ENCODE results near the gene TTC3. TPM values are rescaled to one million over a fixed set of nuclear protein-coding genes. Genes with fewer than 3 reads are reported as not detected.
"Not testable (repeated sequence)": the region's sequence is repeated elsewhere in the genome, so short reads cannot be mapped to it uniquely, and the experiment has no call there.

Gene TTC3
- total RNA-seq, 2 experiments from 2014 or later: 53.7 to 53.8 TPM

DNA sequence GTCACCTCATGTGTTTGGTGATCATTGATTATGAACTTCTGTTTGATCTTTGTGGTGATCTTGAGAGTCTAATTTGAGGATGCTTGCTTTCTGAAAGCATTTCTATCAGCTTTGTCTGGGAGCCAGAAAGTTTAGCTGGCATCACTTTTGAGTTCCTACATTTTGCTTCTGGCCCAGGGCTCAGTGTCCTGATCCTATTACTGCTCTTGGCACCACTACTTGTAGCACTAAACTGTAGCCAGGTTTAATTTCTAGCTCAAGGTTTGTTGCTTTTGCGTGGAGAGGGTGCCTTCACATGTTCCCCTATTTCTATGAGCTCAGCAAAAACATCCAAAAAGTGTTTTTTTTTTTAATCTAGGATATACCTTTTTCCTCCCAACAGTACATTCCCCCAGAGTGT, 9.3 kb downstream of the TTC3 start:
- Mint-ChIP-seq H3K36me3 (ENCODE audit: low read depth) (peaks cover 8% of the 10 kb centered on the region), H3K9me3 (no peaks in the 10 kb centered on the region), H3K4me1 (ENCODE audit: low read depth) (peaks cover 37% of the 10 kb centered on the region), H3K27ac (no peak overlapping the region), H3K27me3 (ENCODE audit: low read depth) (no peaks in the 10 kb centered on the region), H3K4me3 (no peak overlapping the region)
- no peak for DNase-seq
- intact Hi-C loops (cut with micrococcal nuclease): no loop called here
- CTCF ChIA-PET: interaction anchor here (0.5 to 0.9 kb wide), 4 partner anchors 11 to 261 kb away, joined by 3 read pairs; no protein-coding TSS in a partner anchor

DNA sequence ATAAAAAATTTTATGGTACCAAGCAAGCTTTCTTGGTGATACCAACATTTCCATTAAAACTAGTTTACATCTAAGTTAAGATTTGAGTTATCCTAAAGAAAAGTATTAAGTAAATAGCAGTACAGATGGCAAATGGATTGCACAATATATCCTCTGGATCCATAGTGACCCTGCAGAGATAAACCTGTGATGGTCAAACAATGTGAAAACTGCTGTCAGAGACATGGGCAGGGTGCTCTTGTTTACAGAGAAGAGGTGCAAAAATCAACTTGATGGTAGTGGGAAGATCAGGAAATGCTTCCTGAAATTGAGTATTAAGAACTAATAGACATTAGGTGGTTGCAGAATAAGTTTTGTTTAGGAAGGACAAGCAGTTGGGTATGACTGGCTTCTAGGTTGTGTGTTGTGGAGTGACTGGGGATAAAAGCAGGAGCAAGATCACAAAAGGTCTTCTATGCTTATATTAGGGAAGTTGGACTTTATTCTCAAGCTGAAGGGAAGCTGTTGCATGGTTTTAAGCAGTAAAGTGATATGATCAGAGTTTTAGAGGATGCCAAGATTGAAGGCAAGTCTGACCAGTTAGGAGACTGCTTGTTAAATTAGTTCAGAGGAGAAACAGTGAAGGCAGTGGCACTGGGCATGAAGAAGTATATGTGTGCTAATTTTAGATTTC, 9.9 kb downstream of the TTC3 start:
- Mint-ChIP-seq H3K4me1 (ENCODE audit: low read depth) (peaks cover 31% of the 10 kb centered on the region), H3K4me3 (no peak overlapping the region), H3K9me3 (no peaks in the 10 kb centered on the region), H3K36me3 (ENCODE audit: low read depth) (peaks cover 8% of the 10 kb centered on the region), H3K27ac (no peak overlapping the region), H3K27me3 (ENCODE audit: low read depth) (no peaks in the 10 kb centered on the region)
- intact Hi-C loops (cut with micrococcal nuclease): no loop called here
- no peak for DNase-seq
- CTCF ChIA-PET: interaction anchor here (0.8 to 0.9 kb wide), 2 partner anchors 12 to 219 kb away, joined by 3 read pairs; no protein-coding TSS in a partner anchor

DNA sequence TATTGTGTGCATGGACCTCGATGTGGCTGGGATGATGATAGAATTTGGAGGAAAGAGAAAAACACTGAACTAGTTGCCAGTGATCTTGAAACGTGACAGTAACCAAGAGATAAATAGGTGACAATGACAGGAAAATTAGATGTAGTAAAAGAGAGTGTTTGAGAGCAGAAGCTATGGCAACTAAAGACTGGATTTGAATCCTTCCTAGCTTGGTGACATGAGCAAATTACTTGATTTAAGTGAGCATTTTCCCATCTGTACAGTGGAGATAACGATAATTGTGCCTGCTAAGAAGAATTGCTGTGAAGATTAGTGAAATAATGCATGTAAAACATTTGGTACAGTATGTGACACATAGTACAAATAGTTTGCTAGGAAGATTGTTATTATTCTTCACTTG, 12.7 kb downstream of the TTC3 start:
- Mint-ChIP-seq H3K27me3 (ENCODE audit: low read depth) (no peaks in the 10 kb centered on the region), H3K36me3 (ENCODE audit: low read depth) (peaks cover 16% of the 10 kb centered on the region), H3K4me3 (no peak overlapping the region), H3K9me3 (no peaks in the 10 kb centered on the region), H3K27ac (no peak overlapping the region), H3K4me1 (ENCODE audit: low read depth) (peaks cover 16% of the 10 kb centered on the region)
- intact Hi-C loops (cut with micrococcal nuclease): loop anchor here (2.0 kb wide), 1 partner anchor 13 kb away; the partner anchor contains the start of genes PIGP and TTC3
- DNase-seq: no peak
- CTCF ChIA-PET: no interaction called here

DNA sequence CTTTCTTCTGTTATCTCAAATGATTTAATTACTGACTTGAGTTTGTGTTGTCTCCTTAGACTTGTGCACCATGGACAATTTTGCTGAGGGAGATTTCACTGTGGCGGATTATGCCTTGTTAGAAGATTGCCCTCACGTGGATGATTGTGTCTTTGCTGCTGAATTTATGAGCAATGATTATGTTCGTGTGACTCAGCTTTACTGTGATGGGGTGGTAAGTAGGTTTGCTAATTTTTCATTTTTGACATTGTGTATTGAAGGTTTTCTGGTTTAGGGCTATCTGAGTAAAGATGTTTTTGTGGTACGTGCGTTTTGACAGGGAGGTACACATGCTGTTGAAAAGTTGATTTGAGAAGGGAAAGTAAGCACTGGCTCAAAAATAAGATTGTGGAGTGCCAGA, 14.1 kb downstream of the TTC3 start:
- CTCF ChIA-PET: interaction anchor here (1.1 kb wide), 1 partner anchor 97 kb away, joined by 3 read pairs; no protein-coding TSS in a partner anchor
- H3K4me3 Mint-ChIP-seq: no peak overlapping the region
- peak; percentile 17 for DNase-seq

DNA sequence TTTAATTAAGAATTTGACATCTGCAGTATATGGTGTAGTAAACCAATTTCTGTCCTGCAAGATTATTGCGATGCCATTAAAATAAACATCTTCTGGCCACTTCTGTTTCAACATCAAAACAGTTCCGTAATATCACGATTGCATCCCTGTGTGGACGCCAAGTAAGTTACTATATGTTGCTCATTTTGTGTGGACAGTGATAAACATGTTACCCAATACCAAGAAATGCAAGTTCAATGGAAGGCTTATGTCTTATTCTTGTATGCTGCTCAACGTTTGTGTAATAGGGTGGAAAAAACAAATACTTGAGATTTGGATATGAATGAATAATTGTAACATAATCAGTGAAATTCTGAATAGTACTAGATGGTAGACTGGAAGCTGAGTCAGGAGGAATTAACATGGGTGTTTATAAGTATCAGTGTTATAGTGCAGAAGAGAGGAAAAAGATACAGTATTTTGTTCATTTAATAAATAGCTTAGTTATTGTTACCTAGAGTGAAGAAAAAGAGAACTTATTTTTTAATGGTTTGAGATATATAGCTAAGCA, 15.2 kb downstream of the TTC3 start:
- H3K27me3 Mint-ChIP-seq (ENCODE audit: low read depth): no peaks in the 10 kb centered on the region
- intact Hi-C loops (cut with micrococcal nuclease): no loop called here
- DNase-seq: no peak
- H3K4me1 Mint-ChIP-seq (ENCODE audit: low read depth): peaks cover 5% of the 10 kb centered on the region
- H3K27ac Mint-ChIP-seq: no peak overlapping the region
- CTCF ChIA-PET: no interaction called here
- H3K4me3 Mint-ChIP-seq: no peak overlapping the region
- H3K9me3 Mint-ChIP-seq: no peaks in the 10 kb centered on the region
- peaks cover 15% of the 10 kb centered on the region for H3K36me3 Mint-ChIP-seq (ENCODE audit: low read depth)

More for the DNA sequence above, 14.1 kb downstream of the TTC3 start:
- Mint-ChIP-seq H3K27me3 (ENCODE audit: low read depth) (no peaks in the 10 kb centered on the region), H3K27ac (no peak overlapping the region), H3K36me3 (ENCODE audit: low read depth) (peaks cover 17% of the 10 kb centered on the region), H3K4me1 (ENCODE audit: low read depth) (peaks cover 14% of the 10 kb centered on the region), H3K9me3 (no peaks in the 10 kb centered on the region)
- intact Hi-C loops (cut with micrococcal nuclease): loop anchor here (2.0 kb wide), 1 partner anchor 14 kb away; the partner anchor contains the start of genes PIGP and TTC3

DNA sequence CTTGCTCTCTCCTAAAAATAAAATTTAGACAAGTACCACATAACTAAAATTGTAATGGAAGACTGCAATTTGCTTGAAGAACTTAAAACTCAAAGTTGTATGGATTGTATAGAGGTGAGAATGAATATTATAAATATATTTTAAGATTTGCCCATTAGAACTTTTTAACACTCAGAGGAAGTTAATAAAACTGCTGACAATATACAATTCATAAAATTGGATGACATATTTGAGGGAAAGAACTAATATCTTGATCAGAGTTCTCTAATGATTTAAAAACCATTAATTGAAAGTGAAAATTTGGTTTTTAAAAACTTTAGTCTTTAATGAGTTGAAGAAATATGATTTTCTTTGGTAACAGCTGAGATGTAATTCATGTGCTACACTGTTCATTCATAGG, 20.9 kb downstream of the TTC3 start:
- Mint-ChIP-seq H3K4me1 (ENCODE audit: low read depth) (no peaks in the 10 kb centered on the region), H3K4me3 (no peak overlapping the region), H3K36me3 (ENCODE audit: low read depth) (peaks cover 24% of the 10 kb centered on the region), H3K9me3 (no peaks in the 10 kb centered on the region), H3K27ac (no peak overlapping the region), H3K27me3 (ENCODE audit: low read depth) (no peaks in the 10 kb centered on the region)
- CTCF ChIA-PET: no interaction called here
- intact Hi-C loops (cut with micrococcal nuclease): no loop called here
- DNase-seq: no peak

DNA sequence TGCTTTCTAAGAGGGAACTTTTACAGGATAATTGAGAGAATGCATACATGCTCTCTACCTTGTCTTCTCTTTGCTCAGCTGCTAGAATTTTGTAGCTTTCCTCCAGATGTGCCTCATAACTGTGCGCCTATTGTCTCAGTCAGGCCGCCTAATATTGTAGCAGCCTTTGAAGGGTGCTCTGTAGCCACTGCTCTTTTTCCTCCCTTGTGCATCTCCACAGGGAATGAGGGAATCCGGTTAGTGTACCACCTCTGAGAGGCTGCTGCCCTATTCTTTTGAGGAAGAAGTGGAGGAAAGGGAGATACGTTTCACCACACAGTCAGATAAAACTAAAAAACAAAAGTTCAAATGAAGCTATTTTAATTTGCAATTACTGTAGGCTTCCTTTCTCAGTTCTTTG, 22.8 kb downstream of the TTC3 start:
- Mint-ChIP-seq H3K4me3 (no peak overlapping the region), H3K27me3 (ENCODE audit: low read depth) (no peaks in the 10 kb centered on the region), H3K4me1 (ENCODE audit: low read depth) (no peaks in the 10 kb centered on the region), H3K27ac (no peak overlapping the region), H3K36me3 (ENCODE audit: low read depth) (peaks cover 23% of the 10 kb centered on the region), H3K9me3 (no peaks in the 10 kb centered on the region)
- CTCF ChIA-PET: no interaction called here
- intact Hi-C loops (cut with micrococcal nuclease): no loop called here
- no peak for DNase-seq

DNA sequence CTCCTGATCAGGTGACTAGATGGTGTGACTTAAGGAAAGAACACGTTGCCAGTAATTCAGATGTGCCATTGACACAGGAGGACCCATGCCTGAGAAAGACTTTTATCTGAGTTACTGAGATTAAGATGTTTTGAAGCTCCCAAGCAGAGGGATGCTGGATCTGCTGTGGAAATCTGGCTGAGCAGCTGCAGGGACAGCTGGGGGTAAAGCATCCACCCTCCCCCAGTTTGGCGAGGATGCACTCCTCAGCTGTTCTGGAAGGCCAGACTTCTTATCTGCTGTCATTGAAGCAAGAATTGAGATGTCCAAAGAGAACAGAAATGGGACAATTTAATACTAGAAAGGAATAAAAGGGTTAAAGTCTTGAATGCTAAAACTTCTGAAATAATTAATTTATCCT, 25.7 kb downstream of the TTC3 start:
- H3K27me3 Mint-ChIP-seq (ENCODE audit: low read depth): no peaks in the 10 kb centered on the region
- intact Hi-C loops (cut with micrococcal nuclease): no loop called here
- H3K4me1 Mint-ChIP-seq (ENCODE audit: low read depth): no peaks in the 10 kb centered on the region
- H3K36me3 Mint-ChIP-seq (ENCODE audit: low read depth): peaks cover 22% of the 10 kb centered on the region
- H3K4me3 Mint-ChIP-seq: no peak overlapping the region
- no peak for DNase-seq
- no peaks in the 10 kb centered on the region for H3K9me3 Mint-ChIP-seq
- CTCF ChIA-PET: no interaction called here
- no peak overlapping the region for H3K27ac Mint-ChIP-seq

DNA sequence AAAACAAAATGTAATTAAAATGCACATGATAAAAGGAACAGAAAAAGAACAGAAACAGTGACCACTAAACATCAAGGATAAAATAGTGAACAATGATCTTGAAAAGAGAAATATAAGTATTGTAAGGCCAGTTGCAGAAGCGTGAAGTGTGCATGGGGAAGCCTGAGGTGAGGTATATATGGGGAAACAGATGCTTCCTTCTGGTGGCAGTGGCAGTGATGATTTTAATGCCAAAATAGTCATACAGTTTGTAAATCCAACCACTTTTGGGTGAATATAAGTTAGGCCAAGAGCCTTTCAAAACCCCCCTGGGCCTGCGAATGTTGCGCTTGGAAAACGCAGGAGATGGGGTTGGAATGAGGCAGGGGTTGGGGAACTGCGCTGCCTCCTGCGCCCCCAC, 27.3 kb downstream of the TTC3 start:
- CTCF ChIA-PET: no interaction called here
- Mint-ChIP-seq H3K36me3 (ENCODE audit: low read depth) (peaks cover 22% of the 10 kb centered on the region), H3K27me3 (ENCODE audit: low read depth) (no peaks in the 10 kb centered on the region), H3K27ac (no peak overlapping the region), H3K9me3 (no peaks in the 10 kb centered on the region), H3K4me1 (ENCODE audit: low read depth) (no peaks in the 10 kb centered on the region), H3K4me3 (no peak overlapping the region)
- intact Hi-C loops (cut with micrococcal nuclease): no loop called here
- no peak for DNase-seq

DNA sequence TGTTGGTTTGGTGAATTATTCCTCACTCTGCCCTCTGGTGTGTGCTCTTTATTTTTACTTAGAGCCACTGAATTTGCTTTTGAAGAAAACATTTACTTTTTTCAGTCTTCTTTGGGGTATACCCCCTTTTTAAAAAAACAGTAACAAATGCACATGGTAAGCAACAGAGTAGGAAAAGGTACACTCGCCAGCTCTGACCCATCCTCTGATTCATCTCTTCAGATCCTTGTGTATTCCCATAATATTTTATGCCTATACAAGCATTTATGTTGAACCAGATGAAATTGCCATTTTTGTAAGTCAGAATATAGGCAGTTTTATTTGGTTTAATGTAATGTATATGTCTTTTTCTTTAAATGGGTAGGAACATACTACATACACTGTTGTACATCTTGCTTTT, 28.3 kb downstream of the TTC3 start:
- Mint-ChIP-seq H3K4me1 (ENCODE audit: low read depth) (no peaks in the 10 kb centered on the region), H3K27me3 (ENCODE audit: low read depth) (no peaks in the 10 kb centered on the region), H3K36me3 (ENCODE audit: low read depth) (peaks cover 25% of the 10 kb centered on the region), H3K27ac (no peak overlapping the region), H3K4me3 (no peak overlapping the region), H3K9me3 (no peaks in the 10 kb centered on the region)
- DNase-seq: no peak
- intact Hi-C loops (cut with micrococcal nuclease): no loop called here
- CTCF ChIA-PET: no interaction called here

DNA sequence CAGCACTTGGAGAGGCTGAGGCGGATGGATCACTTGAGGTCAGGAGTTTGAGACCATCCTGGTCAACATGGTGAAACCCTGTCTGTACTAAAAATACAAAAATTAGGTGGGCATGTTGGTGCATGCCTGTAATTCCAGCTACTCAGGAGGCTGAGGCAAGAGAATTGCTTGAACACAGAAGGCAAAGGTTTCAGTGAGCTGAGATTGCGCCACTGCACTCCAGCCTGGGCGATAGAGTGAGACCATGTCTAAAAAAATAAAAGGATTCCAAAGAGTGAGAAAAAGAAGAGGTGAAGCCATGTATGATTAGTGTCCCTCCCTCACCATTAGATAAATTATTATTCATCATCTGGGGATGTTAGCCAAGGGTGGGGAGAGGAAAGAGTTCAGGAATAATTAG, 29.7 kb downstream of the TTC3 start:
- intact Hi-C loops (cut with micrococcal nuclease); H3K9me3 Mint-ChIP-seq; H3K4me3 Mint-ChIP-seq; DNase-seq; H3K27me3 Mint-ChIP-seq (ENCODE audit: low read depth); CTCF ChIA-PET; H3K27ac Mint-ChIP-seq; H3K4me1 Mint-ChIP-seq (ENCODE audit: low read depth): not testable (repeated sequence)
- peaks cover 24% of the 10 kb centered on the region for H3K36me3 Mint-ChIP-seq (ENCODE audit: low read depth)

DNA sequence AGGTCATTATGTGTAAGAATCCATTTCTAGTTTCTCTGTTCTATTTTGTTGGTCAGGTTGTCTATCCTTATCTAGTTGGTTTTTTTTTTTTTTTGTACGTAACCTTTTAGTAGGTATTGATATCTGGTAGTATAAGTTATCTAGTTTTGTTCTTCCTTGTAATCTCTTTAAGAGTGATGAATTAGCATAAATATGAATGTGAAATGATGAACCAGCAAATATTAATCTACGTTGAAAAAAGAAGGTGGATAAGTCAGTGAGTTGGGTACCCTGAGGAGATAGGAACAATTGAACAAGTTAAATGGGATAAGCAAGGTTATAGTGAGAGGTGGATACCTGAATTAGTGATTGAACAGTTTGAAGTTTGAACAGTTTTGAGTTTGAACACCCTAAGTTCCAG, 33.9 kb downstream of the TTC3 start:
- CTCF ChIA-PET: no interaction called here
- H3K4me3 Mint-ChIP-seq: no peak overlapping the region
- peaks cover 9% of the 10 kb centered on the region for H3K9me3 Mint-ChIP-seq
- no peaks in the 10 kb centered on the region for H3K27me3 Mint-ChIP-seq (ENCODE audit: low read depth)
- DNase-seq: no peak
- no peaks in the 10 kb centered on the region for H3K4me1 Mint-ChIP-seq (ENCODE audit: low read depth)
- H3K36me3 Mint-ChIP-seq (ENCODE audit: low read depth): peaks cover 25% of the 10 kb centered on the region
- H3K27ac Mint-ChIP-seq: no peak overlapping the region
- intact Hi-C loops (cut with micrococcal nuclease): no loop called here

DNA sequence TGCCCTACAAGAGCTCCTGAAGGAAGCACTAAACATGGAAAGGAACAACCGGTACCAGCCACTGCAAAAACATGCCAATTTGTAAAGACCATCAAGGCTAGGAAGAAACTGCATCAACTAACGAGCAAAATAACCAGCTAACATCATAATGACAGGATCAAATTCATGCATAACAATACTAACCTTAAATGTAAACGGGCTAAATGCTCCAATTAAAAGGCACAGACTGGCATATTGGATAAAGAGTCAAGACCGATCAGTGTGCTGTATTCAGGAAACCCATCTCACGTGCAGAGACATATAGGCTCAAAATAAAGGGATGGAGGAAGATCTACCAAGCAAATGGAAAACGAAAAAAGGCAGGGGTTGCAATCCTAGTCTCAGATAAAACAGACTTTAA, 38.0 kb downstream of the TTC3 start:
- H3K27me3 Mint-ChIP-seq (ENCODE audit: low read depth); H3K27ac Mint-ChIP-seq; DNase-seq; intact Hi-C loops (cut with micrococcal nuclease); CTCF ChIA-PET; H3K4me3 Mint-ChIP-seq; H3K4me1 Mint-ChIP-seq (ENCODE audit: low read depth): not testable (repeated sequence)
- H3K36me3 Mint-ChIP-seq (ENCODE audit: low read depth): peaks cover 26% of the 10 kb centered on the region
- H3K9me3 Mint-ChIP-seq: peaks cover 12% of the 10 kb centered on the region
